GM19238 (cell line): ENCODE results near the gene SLC17A7.
A peak's percentile ranks its signal among the peaks of the same experiment; 100 is the strongest.
"Not testable (repeated sequence)": the region's sequence is repeated elsewhere in the genome, so short reads cannot be mapped to it uniquely, and the experiment has no call there.

Experiments
- DNase-seq: peaks from one replicate; pipeline ENCODE4 v3.0.0; 2011; ENCODE audit warnings: low spot score; ENCODE audit not compliant: insufficient read length

SLC17A7 gene

GRCh38 chr19:49441210-49441959 is at the start of gene SLC17A7:
TSS of gene SLC17A7 (minus strand) at chr19:49441527. CDS start at chr19:49441379, 148 bp downstream.
- no peak for DNase-seq

- no peak for DNase-seq
Measured at GRCh38 chr19:49490287-49491029, 49.1 kb upstream of the SLC17A7 start.

- DNase-seq, result no peak
Measured at GRCh38 chr19:49489601-49490167, 48.4 kb upstream of the SLC17A7 start.

GRCh38 chr19:49488863-49489537 is 47.7 kb upstream of the SLC17A7 start:
- no peak for DNase-seq

- DNase-seq, result no peak
Measured at GRCh38 chr19:49488046-49488862, 46.9 kb upstream of the SLC17A7 start.

- DNase-seq, result peak; percentile 94
Measured at GRCh38 chr19:49487277-49488045, 46.1 kb upstream of the SLC17A7 start, which contains the start of gene RPL13A. TSS of gene RPL13A (plus strand) at chr19:49487608. CDS start at chr19:49487630, 22 bp downstream.

GRCh38 chr19:49486710-49487276 is 45.5 kb upstream of the SLC17A7 start:
- DNase-seq, result no peak

- DNase-seq, result no peak
Measured at GRCh38 chr19:49486232-49486631, 44.9 kb upstream of the SLC17A7 start.

GRCh38 chr19:49481020-49481683 is 39.8 kb upstream of the SLC17A7 start:
- no peak for DNase-seq

- DNase-seq, result no peak
Measured at GRCh38 chr19:49479975-49480628, 38.8 kb upstream of the SLC17A7 start.

- DNase-seq, result no peak
Measured at GRCh38 chr19:49475995-49476880, 34.9 kb upstream of the SLC17A7 start.

GRCh38 chr19:49475191-49475917 is 34.0 kb upstream of the SLC17A7 start:
- DNase-seq, result no peak

GRCh38 chr19:49474542-49474924 is 33.2 kb upstream of the SLC17A7 start:
- DNase-seq, result no peak

GRCh38 chr19:49473868-49474541 is 32.7 kb upstream of the SLC17A7 start, which contains the start of gene FLT3LG:
TSS of gene FLT3LG (plus strand) at chr19:49474215. CDS start at chr19:49474640, 425 bp downstream.
- peak; percentile 97 for DNase-seq

GRCh38 chr19:49473501-49473867 is 32.2 kb upstream of the SLC17A7 start:
- DNase-seq, result not testable (repeated sequence)

- no peak for DNase-seq
Measured at GRCh38 chr19:49472936-49473335, 31.6 kb upstream of the SLC17A7 start.
